GM12878 (cell line): ENCODE results near the gene PRDM16. TPM values are rescaled to one million over a fixed set of nuclear protein-coding genes. Genes with fewer than 3 reads are reported as not detected.

Experiments
- ATAC-seq: fragments of 200-7000 bp; cut with Tn5 transposase; 3 replicates; pipeline ENCODE4 v1.9.1; 2020; ENCODE audit warnings: mild to moderate bottlenecking, moderate library complexity
- BruUV-seq: library from RNA; stranded (reverse); fragments of 400-500 nt; replicated peaks from 2 replicates; lab custom pipeline; 2021; lab: Mats Ljungman, UMichigan
- CTCF ChIA-PET: fragments of 300-600 bp; sonication (Branson Sonifier 250); formaldehyde crosslinking; extraction: SDS; loops from one replicate; lab custom pipeline; 2021; ENCODE audit warnings: inconsistent platforms; lab: Yijun Ruan, JAX
- POLR2A ChIA-PET: fragments of 350-600 bp; formaldehyde crosslinking; extraction: SDS; loops from one replicate; lab custom pipeline; 2021; ENCODE audit warnings: inconsistent platforms; lab: Charles Lee
- RAD21 ChIA-PET: fragments of 300-600 bp; sonication (Branson Sonifier 250); formaldehyde crosslinking; loops from one replicate; lab custom pipeline; 2023; ENCODE audit warnings: antibody characterized with exemption; ENCODE audit not compliant: unreplicated experiment; lab: Charles Lee
- SMC1A ChIA-PET: fragments of 300-600 bp; sonication (Branson Sonifier 250); formaldehyde crosslinking; loops from one replicate; lab custom pipeline; 2023; ENCODE audit not compliant: unreplicated experiment, uncharacterized antibody; lab: Charles Lee
- DNase-seq: peaks from one replicate; pipeline ENCODE4 v3.0.0-alpha.2; 2011; ENCODE audit warnings: low read depth, low spot score
- FAIRE-seq: peaks from 3 replicates; lab custom pipeline; 2011; peaks lifted over from hg19 to GRCh38; lab: Jason Lieb, UNC
- H2AFZ ChIP-seq: 2 replicates; pipeline ENCODE4 v1.6.0; 2011; ENCODE audit warnings: low read depth, low read length, control low read depth; ENCODE audit not compliant: control insufficient read depth
- H3K27ac ChIP-seq: 2 replicates; pipeline ENCODE4 v1.5.1; 2011; ENCODE audit warnings: control low read depth; ENCODE audit not compliant: control insufficient read depth, insufficient read depth
- H3K27me3 ChIP-seq, 2 experiments: replicated peaks in 1 of 2; 2 replicates each; pipeline versions ENCODE4 v1.6.0 to v1.6.1; 2011; ENCODE audit warnings: low read length in 1 of 2; ENCODE audit not compliant: control insufficient read depth in 2 of 2, insufficient read depth in 2 of 2
- H3K36me3 ChIP-seq, 2 experiments: 2 replicates each; pipeline ENCODE4 v1.5.1; 2011; ENCODE audit warnings: low read length in 1 of 2; ENCODE audit not compliant: control insufficient read depth in 2 of 2, insufficient read depth in 2 of 2
- H3K4me1 ChIP-seq: 2 replicates; pipeline ENCODE4 v1.6.1; 2011; ENCODE audit warnings: mild to moderate bottlenecking, low read length, moderate library complexity, mixed read lengths; ENCODE audit not compliant: control insufficient read depth, insufficient read depth
- H3K4me2 ChIP-seq: 2 replicates; pipeline ENCODE4 v1.6.0; 2011; ENCODE audit warnings: control low read depth; ENCODE audit not compliant: control insufficient read depth, insufficient read depth
- H3K4me3 ChIP-seq: fragments of 200-600 bp; sonication (generic); 2 replicates; pipeline ENCODE4 v1.5.1; 2016
- H3K79me2 ChIP-seq: 2 replicates; pipeline ENCODE4 v1.6.0; 2011; ENCODE audit warnings: low read length; ENCODE audit not compliant: control insufficient read depth, insufficient read depth
- H3K9ac ChIP-seq: 2 replicates; pipeline ENCODE4 v1.8.0; 2011; ENCODE audit warnings: low read length, control low read depth, mixed read lengths; ENCODE audit not compliant: control insufficient read depth, insufficient read depth
- H3K9me3 ChIP-seq: replicated peaks from 3 replicates; pipeline ENCODE4 v1.5.1; 2011; ENCODE audit warnings: mild to moderate bottlenecking, low read length; ENCODE audit not compliant: control insufficient read depth, insufficient read depth
- H4K20me1 ChIP-seq: 2 replicates; pipeline ENCODE4 v1.6.0; 2011; ENCODE audit not compliant: control insufficient read depth, insufficient read depth
- BRCA1 ChIP-seq: IDR thresholded peaks from 2 replicates; pipeline ENCODE4 v1.6.1; 2011; ENCODE audit warnings: low read depth, low read length, improper control_type of control experiment
- CHD4 ChIP-seq: fragments of 200-600 bp; sonication (generic); IDR thresholded peaks from 2 replicates; pipeline ENCODE4 v1.6.1; 2016; ENCODE audit warnings: mild to moderate bottlenecking
- EP300 ChIP-seq, 2 experiments: fragments of 150-350 bp in 1 of 2; IDR thresholded peaks; 2 replicates each; pipeline ENCODE4 v1.6.1; 2011 to 2012; ENCODE audit warnings: low read depth in 2 of 2, low read length in 2 of 2, borderline replicate concordance in 1 of 2, improper control_type of control experiment in 1 of 2, inconsistent platforms in 1 of 2; ENCODE audit not compliant: control insufficient read depth in 1 of 2
- GABPA ChIP-seq: IDR thresholded peaks from 2 replicates; pipeline ENCODE4 v1.6.1; 2014; ENCODE audit warnings: antibody characterized with exemption, low read depth, mild to moderate bottlenecking, inconsistent platforms
- PML ChIP-seq: IDR thresholded peaks from 2 replicates; pipeline ENCODE4 v1.6.1; 2012; ENCODE audit warnings: low read length, inconsistent platforms
- POLR2AphosphoS2 ChIP-seq: IDR thresholded peaks from 2 replicates; pipeline ENCODE4 v1.6.1; 2011; ENCODE audit warnings: low read depth, mild to moderate bottlenecking, low read length, improper control_type of control experiment, moderate library complexity
- RBBP5 ChIP-seq: fragments of 200-600 bp; sonication (generic); conservative IDR thresholded peaks from 2 replicates; pipeline ENCODE4 v1.6.1; 2016
- ZBTB33 ChIP-seq: fragments of 450-650 bp; IDR thresholded peaks from 2 replicates; pipeline ENCODE4 v1.6.1; 2017; ENCODE audit warnings: mild to moderate bottlenecking
- ZNF592 ChIP-seq: fragments of 450-650 bp; IDR thresholded peaks from 2 replicates; pipeline ENCODE4 v1.6.1; 2017; ENCODE audit warnings: mild to moderate bottlenecking, moderate library complexity
- ZNF687 ChIP-seq: fragments of 450-650 bp; IDR thresholded peaks from 2 replicates; pipeline ENCODE4 v1.6.1; 2017; ENCODE audit warnings: mild to moderate bottlenecking, moderate library complexity
- WGBS: methylation state at CpG from one replicate; pipeline ENCODE4 v1.1.6; 2016; ENCODE audit warnings: low lambda C conversion rate; ENCODE audit not compliant: insufficient replicate concordance, insufficient coverage; ENCODE audit errors: missing lambda C conversion rate; 5-methylcytosine and 5-hydroxymethylcytosine counted together
- in situ Hi-C: fragments of 300-500 bp; cut with MboI; formaldehyde crosslinking; loops from 9 replicates; pipeline ENCODE4 v1.14.3; 2018; ENCODE audit warnings: mixed read lengths
- intact Hi-C: fragments of 100-400 bp; cut with micrococcal nuclease; formaldehyde crosslinking; loops from one replicate; pipeline ENCODE4 v1.14.2; 2022; ENCODE audit not compliant: unreplicated experiment
- polyA plus RNA-seq, 11 experiments: library from polyadenylated mRNA; depleted of rRNA in 4 of 11; unstranded in 6 of 11; stranded (reverse) in 5 of 11; fragments of >200 nt; fragmentation: Nextera tagmentation in 4 of 11; fragmentation: Illumina TruSeq in 1 of 11; extraction: Ambion mirVana in 4 of 11; extraction: Trizol in 1 of 11; gene quantifications; 1 replicate in 1 of 11; 2 replicates in 10 of 11; pipeline versions ENCODE4 v1.2.1 to v1.2.3, GENCODE V29; 2011 to 2016; ENCODE audit warnings: inconsistent platforms in 2 of 11, missing spikeins in 2 of 11, low read depth in 1 of 11
- total RNA-seq, 4 experiments: library from RNA; depleted of rRNA in 3 of 4; stranded (reverse); fragments of >200 nt in 3 of 4; fragmentation: Illumina TruSeq in 1 of 4; extraction: Trizol in 1 of 4; gene quantifications; 2 replicates each; pipeline versions ENCODE4 v1.2.1 to v1.2.3, GENCODE V29; 2013 to 2021

The PRDM16 gene
- total and polyA plus RNA-seq, 10 of the 15 experiments (the other 5 are each of a cell fraction or from before 2014, with no cell fraction given) = 0.03 TPM; not detected in 9

GRCh38 chr1:3207217-3207848 is 138.3 kb downstream of the PRDM16 start (continued):
- TF ChIP-seq BRCA1 = no peak
- TF ChIP-seq PML = no peak

- ATAC-seq (no peak), FAIRE-seq (no peak), DNase-seq (no peak)
- H3K27me3 ChIP-seq = no peaks in the 10 kb centered on the region
- no peak overlapping the region for H3K4me2 ChIP-seq
- ChIA-PET RAD21 (no interaction called here), SMC1A (no interaction called here), POLR2A (no interaction called here), CTCF (no interaction called here)
- no peaks in the 10 kb centered on the region for H3K9me3 ChIP-seq
- H3K36me3 ChIP-seq = no peaks in the 10 kb centered on the region
- no peak overlapping the region for H3K9ac ChIP-seq
- H3K27ac ChIP-seq = no peak overlapping the region
- no peaks in the 10 kb centered on the region for H4K20me1 ChIP-seq
- intact Hi-C loops = no loop called here
- H3K79me2 ChIP-seq = no peaks in the 10 kb centered on the region
- BruUV-seq = no TSS peak
- in situ Hi-C loops = no loop called here
- H3K4me1 ChIP-seq = no peaks in the 10 kb centered on the region
- 8% methylated on average over 3 of the region's 3 CpGs for WGBS
- H2AFZ ChIP-seq = no peak overlapping the region
- no peak overlapping the region for H3K4me3 ChIP-seq
- TF ChIP-seq CHD4 (no peak), EP300 (IDR thresholded peaks at IDR 0.05; ENCODE audit: borderline replicate concordance in 1 of 2, control insufficient read depth in 1 of 2, low read depth in 2 of 2, low read length in 2 of 2) (no peak), ZBTB33 (no peak), RBBP5 (no peak), POLR2AphosphoS2 (no peak), GABPA (no peak), ZNF592 (no peak), ZNF687 (no peak)
These were observed 139.8 kb downstream of the PRDM16 start for GRCh38 chr1:3208819-3209200.
